Tibial nerve (tissue), 3 donors: ENCODE measurements around the gene RBM47.

Experiments used
- CTCF ChIP-seq, 5 experiments: fragments of 200-600 bp in 3 of 5; fragments of 450-650 bp in 2 of 5; sonication (generic) in 3 of 5; IDR thresholded peaks; one replicate each; pipeline ENCODE4 v1.5.1; 2016 to 2019; ENCODE audit warnings: antibody characterized with exemption in 5 of 5, mild to moderate bottlenecking in 3 of 5, moderate library complexity in 2 of 5
- POLR2A ChIP-seq, 2 donors: fragments of 450-650 bp; IDR thresholded peaks; one replicate each; pipeline ENCODE4 v1.6.1; 2017; ENCODE audit warnings: antibody characterized with exemption in 2 of 2, mild to moderate bottlenecking in 2 of 2, moderate library complexity in 2 of 2

DNA sequence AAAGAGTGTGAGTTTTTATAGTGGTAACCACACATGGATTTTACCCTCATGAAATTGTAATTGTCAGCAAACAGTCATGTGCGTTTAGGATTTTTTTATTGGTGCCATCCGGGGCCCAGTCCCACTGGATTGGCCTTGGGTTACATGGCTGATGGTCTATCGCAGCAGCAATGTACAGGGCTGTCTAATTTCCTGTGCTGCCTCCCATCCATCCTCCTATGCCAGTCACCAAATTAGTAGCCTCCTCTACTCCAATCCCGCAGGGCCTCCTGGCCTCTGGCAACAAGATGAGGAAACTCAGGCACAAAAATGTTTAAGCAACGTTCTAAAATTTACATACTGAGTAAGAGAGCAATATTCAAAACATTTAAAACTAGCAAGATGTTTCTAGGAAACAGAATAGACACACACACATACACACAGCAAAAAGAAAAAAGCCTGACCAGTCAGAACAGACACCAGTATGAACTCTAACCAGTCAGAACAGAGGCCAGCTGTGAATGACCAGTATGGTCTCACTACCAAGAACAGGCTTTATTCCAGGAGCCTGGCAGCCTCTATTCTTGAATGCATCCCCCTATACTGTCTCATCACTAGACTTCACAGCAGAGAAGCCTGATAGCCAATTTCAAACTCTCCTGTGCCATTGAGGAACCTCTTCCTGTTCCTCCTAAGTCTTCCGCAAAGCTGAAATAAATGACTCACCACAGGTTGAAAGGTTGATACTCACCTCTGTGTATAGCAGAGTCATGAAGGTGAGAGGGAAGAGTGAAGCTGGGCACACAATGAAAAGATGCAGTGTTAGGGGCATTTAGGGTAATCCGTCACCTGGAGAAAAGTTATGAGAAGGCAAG, 251.9 kb downstream of the RBM47 start:
- no peak for TF ChIP-seq CTCF (IDR thresholded peaks at IDR 0.05)
- TF ChIP-seq POLR2A (IDR thresholded peaks at IDR 0.05): no peak
